PC-9 (cell line): ENCODE measurements around the gene BAIAP2. TPM values are rescaled to one million over a fixed set of nuclear protein-coding genes. Genes with fewer than 3 reads are reported as not detected.
"Not testable (repeated sequence)": the region's sequence is repeated elsewhere in the genome, so short reads cannot be mapped to it uniquely, and the experiment has no call there.

Experiments used
- BruUV-seq: library from RNA; stranded (reverse); fragments of 400-500 nt; replicated peaks from 2 replicates; lab custom pipeline; 2021; lab: Mats Ljungman, UMichigan
- CTCF ChIA-PET: fragments of 300-600 bp; sonication (Branson Sonifier 250); formaldehyde crosslinking; loops from one replicate; lab custom pipeline; 2022; ENCODE audit warnings: antibody characterized with exemption; lab: Charles Lee
- POLR2A ChIA-PET: fragments of 300-600 bp; sonication (Branson Sonifier 250); formaldehyde crosslinking; loops from one replicate; lab custom pipeline; 2022; ENCODE audit warnings: antibody characterized with exemption; ENCODE audit not compliant: unreplicated experiment; lab: Charles Lee
- DNase-seq, 2 experiments: peaks; one replicate each; pipeline versions ENCODE4 v3.0.0 to v3.0.0-alpha.2; 2015 to 2022; ENCODE audit warnings: mixed read lengths in 1 of 2
- H2AFZ ChIP-seq: fragments of 200-600 bp; sonication (generic); 2 replicates; pipeline ENCODE4 v1.8.1; 2017; ENCODE audit warnings: antibody characterized with exemption
- H3F3A ChIP-seq: fragments of 200-600 bp; sonication (generic); 2 replicates; pipeline ENCODE4 v1.8.1; 2017; ENCODE audit warnings: antibody characterized with exemption, mild to moderate bottlenecking, low read depth; ENCODE audit not compliant: insufficient read depth
- H3K27ac ChIP-seq: fragments of 200-600 bp; sonication (generic); 2 replicates; pipeline ENCODE4 v1.6.1; 2016; ENCODE audit warnings: mixed run types
- H3K27me3 ChIP-seq: fragments of 200-600 bp; sonication (generic); 2 replicates; pipeline ENCODE4 v1.6.1; 2016; ENCODE audit warnings: low read depth, mixed run types; ENCODE audit not compliant: insufficient read depth
- H3K36me3 ChIP-seq: fragments of 200-600 bp; sonication (generic); 2 replicates; pipeline ENCODE4 v1.6.1; 2016; ENCODE audit warnings: low read depth, mixed run types
- H3K4me1 ChIP-seq: fragments of 200-600 bp; sonication (generic); replicated peaks from 2 replicates; pipeline ENCODE4 v1.6.1; 2016; ENCODE audit warnings: mixed run types; ENCODE audit not compliant: insufficient read depth
- H3K4me2 ChIP-seq: fragments of 200-600 bp; sonication (generic); 2 replicates; pipeline ENCODE4 v1.6.1; 2017; ENCODE audit warnings: mixed run types
- H3K4me3 ChIP-seq: fragments of 200-600 bp; sonication (generic); 2 replicates; pipeline ENCODE4 v1.6.1; 2016; ENCODE audit warnings: mixed run types
- H3K79me2 ChIP-seq: fragments of 200-600 bp; sonication (generic); 2 replicates; pipeline ENCODE4 v1.6.1; 2017; ENCODE audit warnings: low read depth, mixed run types
- H3K9me2 ChIP-seq: fragments of 200-600 bp; sonication (generic); 2 replicates; pipeline ENCODE4 v1.8.1; 2017; ENCODE audit warnings: mild to moderate bottlenecking; ENCODE audit not compliant: insufficient read depth
- H3K9me3 ChIP-seq: fragments of 200-600 bp; sonication (generic); 2 replicates; pipeline ENCODE4 v1.8.1; 2016; ENCODE audit warnings: low read depth; ENCODE audit not compliant: insufficient read depth
- H4K20me1 ChIP-seq: fragments of 200-600 bp; sonication (generic); 2 replicates; pipeline ENCODE4 v1.8.1; 2017; ENCODE audit not compliant: insufficient read depth
- EZH2 ChIP-seq: fragments of 200-600 bp; sonication (generic); IDR thresholded peaks from 2 replicates; pipeline ENCODE4 v1.8.0; 2017; ENCODE audit warnings: antibody characterized with exemption, low read depth
- intact Hi-C: fragments of 100-400 bp; cut with micrococcal nuclease; formaldehyde crosslinking; loops from one replicate; pipeline ENCODE4 v1.10.0; 2022; ENCODE audit not compliant: unreplicated experiment
- total RNA-seq: library from RNA; stranded (reverse); gene quantifications from 2 replicates; pipeline ENCODE4 v1.2.3, GENCODE V29; 2021
- TF ChIP-seq, protein P1 (sequence below): fragments of 200-600 bp; sonication (generic); conservative IDR thresholded peaks from 2 replicates; pipeline ENCODE4 v1.6.1; 2017; ENCODE audit warnings: mixed run types, antibody characterized with exemption, mild to moderate bottlenecking, moderate library complexity

The BAIAP2 gene
- total RNA-seq, 1 experiment from 2014 or later, result 125 TPM

DNA sequence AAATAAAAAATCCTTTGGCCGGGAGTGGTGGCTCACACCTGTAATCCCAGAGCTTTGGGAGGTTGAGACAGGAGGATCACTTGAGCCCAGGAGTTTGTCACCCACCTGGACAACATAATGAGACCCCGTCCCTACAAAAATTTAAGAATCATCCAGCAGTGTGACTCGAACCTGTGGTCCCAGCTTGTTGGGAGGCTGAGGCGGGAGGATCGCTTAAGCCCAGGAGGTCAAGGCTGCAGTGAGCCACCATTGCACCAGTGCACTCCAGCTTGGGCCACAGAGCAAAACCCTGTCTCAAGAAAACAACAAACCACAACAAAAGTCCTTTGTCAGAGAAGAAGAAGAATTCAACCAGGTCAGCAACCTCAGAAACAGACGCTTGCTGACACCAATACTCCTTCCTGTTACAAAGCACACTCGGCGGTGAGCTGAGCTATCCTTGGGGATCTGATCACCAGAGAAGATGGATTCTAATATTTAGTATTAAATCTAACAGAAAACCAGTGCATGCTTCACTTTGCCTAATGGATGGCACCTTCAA is 117.4 kb downstream of the BAIAP2 start:
- intact Hi-C loops, result no loop called here
- BruUV-seq, result no TSS peak
- Histone ChIP-seq H2AFZ (no peak overlapping the region), H3K4me3 (no peak overlapping the region), H3K4me2 (no peak overlapping the region), H3K27ac (no peak overlapping the region), H3K36me3 (no peaks in the 10 kb centered on the region), H3K79me2 (no peaks in the 10 kb centered on the region), H3K9me3 (no peaks in the 10 kb centered on the region), H3K4me1 (no peaks in the 10 kb centered on the region), H3K9me2 (no peaks in the 10 kb centered on the region), H4K20me1 (no peaks in the 10 kb centered on the region), H3K27me3 (peaks cover 30% of the 10 kb centered on the region; the same call in 1 of the 2 replicates), H3F3A (no peaks in the 10 kb centered on the region)
- POLR2A ChIA-PET, result no interaction called here
- no peak for TF ChIP-seq EZH2
- TF ChIP-seq, protein P1, sequence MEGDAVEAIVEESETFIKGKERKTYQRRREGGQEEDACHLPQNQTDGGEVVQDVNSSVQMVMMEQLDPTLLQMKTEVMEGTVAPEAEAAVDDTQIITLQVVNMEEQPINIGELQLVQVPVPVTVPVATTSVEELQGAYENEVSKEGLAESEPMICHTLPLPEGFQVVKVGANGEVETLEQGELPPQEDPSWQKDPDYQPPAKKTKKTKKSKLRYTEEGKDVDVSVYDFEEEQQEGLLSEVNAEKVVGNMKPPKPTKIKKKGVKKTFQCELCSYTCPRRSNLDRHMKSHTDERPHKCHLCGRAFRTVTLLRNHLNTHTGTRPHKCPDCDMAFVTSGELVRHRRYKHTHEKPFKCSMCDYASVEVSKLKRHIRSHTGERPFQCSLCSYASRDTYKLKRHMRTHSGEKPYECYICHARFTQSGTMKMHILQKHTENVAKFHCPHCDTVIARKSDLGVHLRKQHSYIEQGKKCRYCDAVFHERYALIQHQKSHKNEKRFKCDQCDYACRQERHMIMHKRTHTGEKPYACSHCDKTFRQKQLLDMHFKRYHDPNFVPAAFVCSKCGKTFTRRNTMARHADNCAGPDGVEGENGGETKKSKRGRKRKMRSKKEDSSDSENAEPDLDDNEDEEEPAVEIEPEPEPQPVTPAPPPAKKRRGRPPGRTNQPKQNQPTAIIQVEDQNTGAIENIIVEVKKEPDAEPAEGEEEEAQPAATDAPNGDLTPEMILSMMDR, result no peak
- no peak for DNase-seq
- CTCF ChIA-PET, result no interaction called here

DNA sequence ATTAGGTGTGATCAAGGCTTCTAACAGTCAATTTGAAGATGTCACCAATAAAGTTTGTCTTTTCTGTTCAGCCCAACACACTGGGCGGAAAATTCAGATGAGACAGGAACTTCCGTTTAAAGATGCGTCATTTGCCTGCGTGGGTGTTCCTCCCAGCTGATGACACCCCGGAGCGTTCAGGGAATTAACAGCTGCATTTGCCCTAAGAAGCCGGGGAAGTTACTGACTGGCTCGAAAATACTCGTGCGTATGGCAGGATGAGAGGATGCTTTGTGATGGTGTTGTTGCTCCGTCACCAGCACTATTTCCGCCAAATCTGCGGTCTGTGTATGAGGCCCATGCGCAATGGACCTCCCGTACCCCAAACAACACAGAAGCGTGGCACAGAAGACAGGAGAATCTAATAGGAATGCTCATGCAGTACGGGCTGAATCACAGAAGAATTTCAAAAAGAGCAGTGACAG is 118.4 kb downstream of the BAIAP2 start:
- POLR2A ChIA-PET, result interaction anchor here (0.6 to 0.7 kb wide), 2 partner anchors 29 to 90 kb away, joined by 4 read pairs; no protein-coding TSS in a partner anchor
- CTCF ChIA-PET, result interaction anchor here (0.6 kb wide), 1 partner anchor 70 kb away, joined by 3 read pairs; the partner anchor contains the start of gene CEP131
- Histone ChIP-seq H3K4me2 (no peak overlapping the region), H3K4me3 (no peak overlapping the region), H4K20me1 (no peaks in the 10 kb centered on the region), H3K27me3 (peaks cover 30% of the 10 kb centered on the region; the same call in 1 of the 2 replicates), H3F3A (no peaks in the 10 kb centered on the region), H3K79me2 (no peaks in the 10 kb centered on the region), H3K4me1 (no peaks in the 10 kb centered on the region), H3K9me3 (no peaks in the 10 kb centered on the region), H3K36me3 (no peaks in the 10 kb centered on the region), H3K27ac (no peak overlapping the region), H3K9me2 (no peaks in the 10 kb centered on the region), H2AFZ (no peak overlapping the region)
- BruUV-seq, result no TSS peak
- no peak for DNase-seq
- intact Hi-C loops, result no loop called here
- TF ChIP-seq, protein P1, result no peak
- TF ChIP-seq EZH2, result no peak

DNA sequence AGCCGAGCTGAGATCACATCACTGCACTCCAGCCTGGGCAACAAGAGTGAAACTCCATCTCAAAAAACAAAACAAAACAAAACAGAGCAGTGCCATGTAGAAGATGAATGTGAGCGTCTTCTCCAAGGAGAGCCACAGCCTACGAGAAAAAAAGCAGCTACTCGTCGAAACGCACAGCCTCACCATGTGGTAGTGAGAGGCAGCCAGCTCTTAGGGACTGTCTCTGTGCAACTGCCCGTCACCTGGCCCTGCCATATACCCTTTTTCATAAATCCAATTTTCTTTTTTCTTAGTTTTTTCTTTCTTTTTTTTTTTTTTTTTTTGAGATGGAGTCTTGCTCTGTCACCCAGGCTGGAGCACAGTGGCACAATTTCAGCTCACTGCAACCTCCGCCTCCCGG is 119.1 kb downstream of the BAIAP2 start:
- CTCF ChIA-PET, H3K4me2 ChIP-seq, POLR2A ChIA-PET, DNase-seq, H3K79me2 ChIP-seq, H4K20me1 ChIP-seq, H3K36me3 ChIP-seq, BruUV-seq, H2AFZ ChIP-seq, intact Hi-C loops, H3K4me3 ChIP-seq, H3K4me1 ChIP-seq, H3K9me2 ChIP-seq, H3F3A ChIP-seq, H3K27ac ChIP-seq, H3K9me3 ChIP-seq: not testable (repeated sequence)
- H3K27me3 ChIP-seq, result peaks cover 30% of the 10 kb centered on the region; the same call in 1 of the 2 replicates
